GM03348 (cell line): ENCODE data around the gene GAS2L2.
"Not testable (repeated sequence)": the region's sequence is repeated elsewhere in the genome, so short reads cannot be mapped to it uniquely, and the experiment has no call there.

Experiments
- DNase-seq: peaks from one replicate; pipeline ENCODE4 v3.0.0; 2012; ENCODE audit warnings: low spot score

GAS2L2 gene

DNA sequence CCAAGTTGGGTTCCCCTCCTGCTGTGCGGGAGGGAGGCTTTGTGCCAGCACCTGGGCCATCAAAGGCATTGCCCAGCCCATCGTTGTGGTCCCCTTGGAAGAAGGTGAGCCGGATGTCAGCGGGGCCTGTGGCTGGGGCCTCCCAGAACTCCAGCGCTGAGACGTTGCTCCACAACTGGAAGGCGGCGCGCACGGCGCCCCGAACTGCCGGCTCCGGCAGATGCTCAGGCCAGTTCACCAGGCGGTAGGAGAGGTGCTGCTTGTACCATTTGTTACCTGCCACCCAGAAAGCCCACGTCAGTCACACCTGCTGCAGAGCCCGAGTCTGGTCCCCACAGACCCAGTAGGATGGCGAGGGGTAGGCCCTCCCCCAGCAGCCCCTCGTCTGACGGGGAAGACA lies 20.1 kb upstream of the GAS2L2 start:
- DNase-seq = no peak

DNA sequence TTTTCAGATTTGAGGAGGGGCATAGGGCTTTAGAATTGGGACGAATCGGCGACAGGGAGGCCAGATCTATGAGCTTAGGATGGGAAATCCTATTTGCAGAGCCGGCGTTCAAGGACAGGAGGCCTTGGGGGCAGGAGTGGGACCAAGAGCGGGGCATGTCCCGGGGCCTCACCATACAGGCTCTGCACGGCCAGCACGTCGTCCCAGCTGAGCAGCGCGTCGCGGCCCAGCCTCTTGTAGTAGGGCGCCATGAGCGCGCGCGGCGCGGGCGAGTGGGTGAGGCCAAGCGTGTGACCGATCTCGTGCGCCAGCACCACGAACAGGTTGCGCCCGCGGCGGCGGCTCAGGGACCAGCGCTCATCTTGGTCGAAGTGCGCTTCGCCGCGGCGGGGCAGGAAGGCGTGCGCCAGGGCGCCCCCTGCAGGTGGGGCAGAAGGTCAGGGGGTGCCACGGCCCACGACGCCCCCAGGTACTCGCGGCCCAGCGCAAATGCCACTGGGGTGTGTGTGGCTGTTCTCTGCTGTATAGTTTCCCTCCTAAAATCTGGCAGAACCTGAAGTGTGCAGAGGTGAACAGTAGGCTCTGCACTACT lies 17.0 kb upstream of the GAS2L2 start:
- no peak for DNase-seq

DNA sequence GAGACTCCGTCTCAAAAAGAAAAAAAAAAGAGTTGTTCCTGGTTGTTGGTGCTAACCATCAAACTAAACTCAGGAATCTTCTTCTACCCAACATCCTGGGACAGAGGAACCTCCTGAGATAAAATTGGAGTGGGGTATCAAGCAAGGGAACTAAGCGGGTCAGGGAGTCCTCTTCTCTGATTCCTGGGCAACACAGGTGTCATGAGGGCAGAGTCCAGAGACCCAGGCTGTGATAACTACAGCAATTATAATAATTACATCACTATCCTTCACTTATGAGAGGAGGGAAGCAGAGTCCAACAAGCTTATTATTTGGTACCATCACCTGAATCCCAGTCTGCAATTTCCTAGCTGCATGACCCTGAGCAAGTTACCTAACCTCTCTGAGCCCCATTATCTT lies 15.8 kb upstream of the GAS2L2 start:
- no peak for DNase-seq

DNA sequence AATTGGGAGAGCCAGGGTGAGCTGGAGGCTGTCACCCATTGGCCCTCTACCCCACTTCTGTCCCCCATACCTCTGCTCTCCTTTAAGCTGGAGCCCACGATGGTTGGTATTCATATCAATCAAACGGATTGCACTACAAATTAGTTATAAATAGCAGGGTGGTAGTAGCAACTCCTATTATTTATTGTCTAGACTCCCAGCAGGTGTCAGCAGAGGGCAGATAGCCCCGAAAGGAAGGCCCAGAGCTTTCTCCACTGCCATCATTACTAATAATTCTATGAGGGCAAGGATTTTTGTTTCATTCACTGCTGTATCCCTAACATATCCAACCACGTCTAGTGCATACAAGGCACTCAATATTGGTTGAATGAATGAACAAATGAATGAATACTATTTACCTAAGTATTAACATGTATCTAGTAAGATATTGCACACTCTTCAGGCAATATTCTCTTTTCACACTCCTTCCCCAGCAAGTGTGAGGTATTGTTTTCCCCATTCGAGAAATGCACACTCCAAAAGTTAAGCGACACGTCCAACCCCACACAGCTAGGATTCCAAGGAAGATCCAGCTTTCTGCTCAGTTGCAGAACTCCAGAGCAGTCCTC lies 14.0 kb upstream of the GAS2L2 start:
- peak; percentile 83 for DNase-seq

DNA sequence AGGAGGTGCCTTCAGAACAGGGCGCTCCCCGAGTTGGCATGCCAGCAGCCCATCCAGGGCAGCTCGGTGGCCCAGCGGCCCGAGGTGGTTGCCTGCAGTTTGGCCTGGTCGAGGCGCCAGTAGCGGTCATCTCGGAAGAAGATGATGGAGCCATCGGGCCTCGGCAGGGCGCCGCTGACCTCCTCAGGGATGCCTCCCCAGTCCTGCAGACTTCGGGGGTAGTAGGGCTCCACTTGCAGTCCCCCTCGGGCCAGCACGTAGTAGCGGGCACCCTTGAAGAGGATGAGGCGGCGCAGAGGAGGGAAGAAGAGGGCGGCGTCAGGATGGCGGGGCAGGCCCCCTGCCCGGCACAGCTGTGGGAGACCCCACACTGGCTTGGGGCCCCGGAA lies 13.4 kb upstream of the GAS2L2 start:
- no peak for DNase-seq

DNA sequence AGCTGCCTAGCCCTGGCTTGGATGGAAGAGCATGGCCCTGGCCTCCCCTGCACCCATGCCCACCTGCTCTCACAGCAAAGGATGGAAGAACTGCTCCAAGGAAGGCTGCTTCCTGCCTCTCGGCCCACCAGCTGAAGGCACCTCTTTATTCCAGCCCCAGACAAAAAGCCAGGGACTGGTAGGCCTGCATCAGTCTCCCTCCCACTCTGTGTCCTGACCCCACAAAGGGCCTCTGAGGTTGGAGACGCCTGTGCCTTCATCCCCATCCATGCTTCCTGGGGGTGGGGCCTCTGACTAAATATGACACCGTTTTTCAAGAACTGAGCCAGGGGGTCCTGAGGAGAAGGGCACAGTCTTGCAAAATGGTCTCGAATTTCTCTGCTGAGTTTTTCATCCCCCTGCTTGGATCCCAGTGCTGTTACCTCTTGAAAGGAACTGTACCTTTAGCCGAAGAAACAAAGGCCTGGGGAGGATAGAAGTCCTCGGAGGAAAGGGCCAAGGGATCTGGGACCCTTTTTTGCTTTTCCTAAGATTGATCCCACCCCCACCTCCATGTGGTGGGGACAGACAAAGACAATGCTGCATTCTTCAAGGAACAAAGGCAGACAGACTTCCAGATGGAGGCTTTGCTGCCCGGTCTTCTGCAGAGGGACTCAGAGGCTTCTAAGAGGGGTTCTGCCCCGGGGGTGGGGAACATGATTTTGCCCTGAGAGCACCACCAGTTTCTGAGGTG lies 12.9 kb upstream of the GAS2L2 start:
- DNase-seq = no peak

DNA sequence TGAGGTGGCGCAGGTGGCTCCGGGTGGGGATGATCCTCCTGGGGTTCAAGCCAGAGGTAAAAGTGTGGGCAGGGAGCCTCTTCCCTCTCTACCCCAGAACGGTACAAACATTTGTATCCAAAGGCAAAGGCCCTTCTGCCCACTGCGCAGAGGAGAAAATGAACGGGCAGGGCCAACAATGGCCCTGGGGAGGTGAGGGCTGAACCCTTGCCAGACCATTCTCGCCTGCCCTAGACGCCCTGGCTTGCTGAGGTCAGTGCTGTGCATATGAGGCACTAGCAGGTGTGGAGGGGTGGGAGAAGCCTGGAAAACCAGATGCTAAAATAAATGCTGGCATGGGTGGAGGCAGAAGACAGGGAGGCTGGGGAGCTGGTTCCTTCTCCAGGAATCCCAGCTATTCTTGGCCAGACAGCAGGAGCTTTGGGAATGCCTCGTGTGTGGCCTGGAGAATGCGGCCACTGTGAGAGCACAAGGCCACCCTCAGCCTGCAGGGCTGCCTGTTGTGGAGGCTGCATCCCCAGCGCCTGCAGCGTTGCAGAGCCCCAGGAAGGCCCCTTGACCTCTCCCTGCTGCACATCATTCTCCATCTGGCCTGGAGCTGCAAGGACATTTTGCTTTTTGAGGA lies 12.2 kb upstream of the GAS2L2 start:
- DNase-seq = peak; percentile 34

DNA sequence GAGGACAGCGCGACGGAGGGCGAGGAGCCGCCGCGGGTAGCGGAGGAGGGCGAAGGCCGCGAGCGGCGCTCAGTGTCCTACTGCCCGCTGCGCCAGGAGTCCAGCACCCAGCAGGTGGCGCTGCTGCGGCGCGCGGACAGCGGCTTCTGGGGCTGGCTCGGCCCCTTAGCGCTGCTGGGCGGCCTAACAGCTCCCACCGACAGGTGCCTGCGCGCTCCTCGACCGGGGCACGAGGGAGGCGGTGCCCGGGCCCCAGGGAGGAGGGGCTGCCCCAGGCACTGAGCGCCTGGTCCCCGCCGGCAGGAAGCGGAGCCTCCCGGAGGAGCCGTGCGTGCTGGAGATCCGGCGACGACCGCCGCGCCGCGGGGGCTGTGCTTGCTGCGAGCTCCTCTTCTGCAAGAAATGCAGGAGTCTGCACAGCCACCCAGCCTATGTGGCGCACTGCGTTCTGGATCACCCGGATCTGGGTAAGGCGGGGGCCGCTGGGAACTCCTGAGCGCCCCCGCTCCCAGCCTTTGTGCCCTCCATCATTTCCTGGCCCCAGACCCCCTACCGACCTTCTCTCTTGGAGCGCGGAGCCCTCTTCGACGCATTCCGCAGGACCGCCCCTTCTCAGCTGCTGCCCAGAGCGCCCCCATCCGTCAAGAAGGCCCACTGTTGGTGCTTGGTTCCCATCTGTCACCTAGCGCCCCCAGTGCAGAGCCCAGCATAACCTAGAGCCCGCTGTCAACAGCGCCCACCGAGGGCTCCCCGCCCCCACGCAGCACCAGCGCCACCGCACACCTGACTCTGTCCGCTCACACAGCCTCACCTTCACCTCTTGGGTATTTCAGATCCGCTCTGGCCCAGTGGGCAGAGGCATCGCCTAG lies 11.3 kb upstream of the GAS2L2 start:
- peak; percentile 95 for DNase-seq

DNA sequence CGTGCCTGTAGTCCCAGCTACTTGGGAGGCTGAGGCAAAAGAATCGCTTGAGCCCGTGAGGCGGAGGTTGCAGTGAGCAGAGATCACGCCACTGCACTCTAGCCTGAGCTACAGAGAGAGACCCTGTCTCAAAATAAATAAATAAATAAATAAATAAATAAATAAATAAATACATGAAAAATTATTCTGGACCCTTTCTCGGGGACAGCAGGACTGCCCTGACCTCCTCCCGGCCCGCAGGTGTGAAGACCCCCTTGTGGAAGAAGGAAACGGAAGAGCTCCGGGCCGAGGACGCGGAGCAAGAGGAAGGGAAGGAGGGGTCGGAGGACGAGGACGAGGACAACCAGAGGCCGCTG lies 10.7 kb upstream of the GAS2L2 start:
- no peak for DNase-seq

DNA sequence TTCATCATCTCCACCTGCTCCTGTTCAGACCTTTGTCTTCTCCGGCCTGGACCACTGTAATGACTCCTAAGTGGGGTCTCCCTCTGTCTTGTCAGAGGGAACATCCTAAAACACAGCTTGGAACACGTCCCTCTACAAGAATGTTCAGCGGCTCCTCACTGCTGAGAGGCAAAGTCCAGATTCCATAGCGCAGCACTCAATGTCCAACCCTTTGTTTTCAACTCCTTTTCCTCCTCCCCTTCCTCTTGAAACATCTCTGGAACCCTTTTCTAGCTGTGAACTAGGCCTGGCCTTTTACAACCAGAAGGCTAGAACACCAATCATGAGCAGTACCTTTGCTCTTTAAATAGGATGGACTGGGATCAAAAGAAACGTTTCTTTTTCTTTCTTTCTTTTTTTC lies 8.6 kb upstream of the GAS2L2 start:
- DNase-seq = no peak

DNA sequence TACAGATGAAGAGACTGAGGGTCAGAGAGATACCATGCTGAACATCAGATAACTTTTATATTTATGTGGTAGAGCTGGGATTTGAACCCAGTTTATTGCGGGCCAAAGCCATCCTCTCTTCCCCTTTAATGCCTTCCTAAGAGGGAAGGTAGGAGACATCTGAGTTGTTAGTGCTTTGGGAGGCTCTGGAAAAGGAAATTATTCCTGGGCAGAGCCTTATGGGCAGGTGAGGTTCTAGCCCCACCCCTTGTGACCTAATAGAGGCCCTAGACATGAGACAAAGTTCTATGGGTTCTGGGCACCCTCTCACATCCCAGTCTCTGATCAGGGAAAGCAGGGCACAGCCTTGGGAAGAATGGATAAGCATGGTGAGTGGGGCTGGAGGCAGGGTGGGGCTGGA lies 7.5 kb upstream of the GAS2L2 start, which contains the start of gene C17orf50:
Gene C17orf50, plus strand, starts transcription at position 301 of the 400 bp plus-strand sequence. Its CDS starts 55 bp downstream, at position 356.
- no peak for DNase-seq

DNA sequence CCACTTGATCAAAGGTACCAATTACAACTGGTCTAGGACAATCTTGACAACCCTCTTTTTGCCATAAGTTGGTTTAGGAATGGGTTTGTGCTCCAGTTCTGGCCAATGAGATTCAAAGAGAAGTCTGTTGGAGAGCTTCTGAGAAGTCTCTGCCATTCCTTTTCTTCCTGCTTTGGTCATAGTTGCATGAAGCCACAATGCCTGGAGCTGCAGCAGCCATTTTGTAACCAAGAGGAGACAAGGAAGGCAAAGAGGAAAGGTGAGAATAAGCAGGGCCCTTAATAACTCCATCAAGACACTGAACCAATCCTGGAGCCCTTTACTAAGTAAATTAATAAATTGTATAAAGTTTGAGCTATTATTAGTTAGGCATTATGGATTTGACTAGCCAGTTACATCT lies 4.2 kb upstream of the GAS2L2 start:
- no peak for DNase-seq

DNA sequence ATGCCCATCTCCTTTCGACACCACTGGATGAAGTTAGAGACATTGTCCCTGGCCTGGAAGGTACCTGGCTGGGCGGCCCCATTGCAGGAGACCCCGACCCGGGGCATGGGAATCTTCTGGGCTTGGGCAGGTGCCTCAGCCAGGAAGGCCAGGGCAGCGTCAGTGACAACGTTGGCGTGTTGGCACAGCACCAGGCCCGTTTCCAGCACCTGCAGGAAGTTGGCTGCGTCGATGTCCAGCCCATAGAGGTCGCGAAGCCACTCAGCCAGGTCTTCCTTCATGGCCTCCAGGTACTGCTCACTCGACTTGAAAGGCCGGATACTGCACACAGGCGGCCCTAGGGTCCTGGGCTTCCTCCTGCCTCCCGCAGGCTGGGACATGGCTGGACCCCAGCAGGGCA lies 568 bp downstream of the GAS2L2 start:
- DNase-seq = no peak

DNA sequence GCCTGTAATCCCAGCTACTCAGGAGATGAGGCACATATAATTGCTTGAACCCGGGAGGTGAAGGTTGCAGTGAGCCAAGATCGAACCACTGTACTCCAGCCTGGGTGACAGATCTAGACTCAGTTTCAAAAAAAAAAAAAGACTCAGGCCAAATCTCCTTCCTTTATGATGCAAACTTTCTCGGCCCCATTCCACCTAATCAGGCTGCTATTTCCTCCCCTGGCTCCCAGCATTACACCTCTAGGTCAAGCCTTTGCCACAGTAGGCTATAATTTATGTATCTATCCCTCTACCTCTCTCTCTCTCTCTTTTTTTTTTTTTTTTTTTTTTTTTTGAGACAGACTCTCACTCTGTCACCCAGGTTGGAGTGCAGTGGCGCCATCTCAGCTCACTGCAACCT lies 1.5 kb downstream of the GAS2L2 start:
- DNase-seq = not testable (repeated sequence)

DNA sequence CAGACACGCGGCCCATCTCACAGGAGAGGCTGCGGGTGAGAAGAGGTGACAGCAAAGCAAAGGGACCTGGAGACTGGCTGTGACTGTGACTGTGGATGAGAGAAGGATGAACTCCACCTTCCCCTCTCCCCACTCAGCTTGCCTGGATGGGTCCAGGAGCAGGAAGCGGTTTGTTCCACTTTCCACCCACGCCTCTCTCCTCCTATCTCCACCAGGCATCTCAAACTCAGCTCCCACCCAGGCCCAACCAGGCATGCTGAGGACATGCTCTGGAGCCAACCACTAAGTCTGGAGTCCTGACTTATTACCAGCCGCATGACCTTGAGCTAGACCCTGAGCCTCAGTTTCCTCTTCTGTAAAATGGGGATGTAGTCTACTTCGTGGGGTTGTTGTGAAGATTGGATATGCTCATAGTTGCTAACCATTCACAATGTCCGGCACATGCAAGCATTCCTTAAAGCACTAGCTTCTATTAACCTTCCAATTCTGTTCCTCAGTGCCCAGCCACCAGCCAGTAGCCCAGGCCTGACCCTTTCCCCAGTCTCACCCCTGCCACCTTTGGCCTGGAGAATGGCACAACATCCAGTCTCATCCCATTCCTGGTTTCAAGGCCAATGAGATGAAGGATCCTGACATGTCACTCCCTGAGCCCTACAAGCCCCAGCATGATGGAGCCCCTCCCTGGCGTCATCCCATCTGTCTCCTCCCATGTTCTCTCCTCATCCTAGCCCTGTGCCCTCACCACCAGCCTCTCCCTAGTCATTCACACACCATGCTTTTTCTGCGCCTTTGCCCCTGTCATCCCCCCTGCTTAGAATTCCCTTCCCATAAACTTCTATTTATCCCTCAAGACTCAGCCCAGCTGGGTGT lies 2.3 kb downstream of the GAS2L2 start:
- peak; percentile 39 for DNase-seq

DNA sequence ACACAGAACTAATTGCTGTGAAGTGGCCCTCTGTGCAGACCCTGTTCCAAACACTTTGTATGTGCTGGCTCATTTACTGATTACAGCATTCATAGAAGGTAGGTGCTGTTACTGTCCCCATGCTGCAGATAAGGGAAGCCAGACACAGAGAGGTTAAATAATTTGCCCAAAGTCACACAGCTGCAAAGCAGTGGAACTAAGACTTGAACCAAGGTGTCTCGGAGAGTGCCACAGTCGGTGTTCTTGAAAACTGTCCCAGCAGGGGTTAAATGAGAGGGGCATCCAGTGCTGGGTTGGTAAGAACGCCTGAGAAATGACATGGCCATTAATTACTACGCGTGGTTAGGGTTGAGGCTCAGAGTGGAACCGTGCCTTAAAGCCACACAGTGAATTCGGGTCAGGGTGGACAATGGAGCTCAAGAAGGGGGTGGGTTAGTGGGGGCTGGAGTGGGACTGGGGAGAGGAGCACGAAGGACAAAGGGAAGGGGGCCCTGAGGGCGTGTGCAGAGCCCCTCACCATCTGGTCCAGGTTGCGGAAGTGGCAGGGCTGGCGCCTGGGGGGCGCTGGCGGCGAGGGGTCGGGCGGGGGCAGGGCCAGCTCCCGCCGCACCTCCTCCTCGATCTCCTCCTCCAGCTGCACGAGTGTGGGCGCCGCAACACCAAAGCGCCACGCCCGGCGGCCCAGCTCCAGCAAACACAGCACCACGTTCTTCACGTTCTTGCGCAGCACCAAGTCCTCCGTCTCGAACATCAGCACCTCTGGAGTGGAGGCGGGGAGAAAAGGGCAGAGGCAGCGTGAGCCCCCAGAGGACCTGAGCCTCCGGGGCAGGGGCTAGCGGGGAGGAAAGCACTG lies 3.3 kb downstream of the GAS2L2 start:
- DNase-seq = peak; percentile 61

DNA sequence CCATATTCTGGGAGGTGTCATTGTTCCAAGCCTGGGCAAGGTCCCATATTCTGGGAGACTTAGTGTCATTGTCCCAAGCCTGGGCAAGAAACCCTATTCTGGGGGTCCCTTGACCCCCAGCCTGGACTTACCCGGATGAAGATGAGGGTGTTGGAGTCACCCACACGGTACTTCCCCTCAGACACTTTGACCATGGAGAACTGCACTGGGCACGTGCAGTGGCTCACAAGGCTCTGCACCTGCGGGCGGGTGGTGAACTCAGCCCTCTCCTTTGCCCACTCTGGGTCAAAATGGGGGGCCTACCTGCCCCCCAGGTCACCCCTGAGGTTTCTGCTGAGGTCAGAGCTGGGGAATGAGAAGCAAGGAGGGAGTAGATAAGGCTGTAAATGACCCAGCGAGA lies 4.1 kb downstream of the GAS2L2 start:
- DNase-seq = no peak

DNA sequence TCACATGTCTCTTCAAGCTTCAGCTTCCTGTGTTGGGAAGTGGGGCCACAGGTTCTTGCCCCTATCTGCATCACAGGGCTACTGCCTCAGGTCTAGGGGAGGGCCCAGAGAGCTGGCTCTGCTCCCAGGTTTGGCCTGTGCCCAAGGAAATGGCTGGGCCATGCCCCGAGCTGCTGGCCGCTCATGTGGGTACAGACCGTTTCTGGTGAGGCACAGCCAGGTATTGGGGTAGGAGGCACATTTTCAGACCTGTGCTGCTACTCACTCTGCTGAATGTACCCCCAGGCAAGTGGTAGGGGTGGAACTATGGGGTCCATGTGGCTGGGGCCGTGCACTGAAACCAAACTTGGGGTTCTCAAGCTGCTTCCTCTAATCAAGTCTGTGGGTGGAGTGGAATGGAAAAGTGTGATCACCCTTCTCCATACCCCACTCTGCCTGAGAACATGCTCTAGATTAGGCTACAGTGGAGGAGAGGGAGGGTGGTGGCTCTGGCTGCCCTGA lies 4.6 kb downstream of the GAS2L2 start:
- no peak for DNase-seq

DNA sequence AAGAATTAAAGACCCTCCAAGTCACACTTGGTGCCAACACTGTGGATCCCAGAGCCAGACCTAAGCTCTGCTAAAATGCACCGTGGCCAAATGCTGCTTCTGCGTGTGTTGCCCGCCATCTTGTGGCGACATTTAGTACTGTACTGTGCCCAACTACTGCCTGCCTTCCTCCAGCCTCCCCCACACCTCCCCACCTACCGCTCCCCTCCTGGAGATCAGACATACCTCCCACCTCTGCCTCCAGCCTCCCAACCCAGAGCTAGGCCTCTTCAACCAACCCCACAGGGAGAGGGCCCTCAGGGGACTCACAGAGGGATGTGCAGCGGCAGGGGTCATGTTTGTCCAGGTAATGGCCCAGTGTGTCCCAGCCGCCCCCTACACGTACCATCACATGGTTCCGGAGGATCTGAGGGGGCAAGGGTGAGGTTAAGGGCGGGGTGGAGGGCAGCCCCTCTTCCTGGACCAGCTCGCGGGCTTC lies 5.5 kb downstream of the GAS2L2 start:
- peak; percentile 90 for DNase-seq

DNA sequence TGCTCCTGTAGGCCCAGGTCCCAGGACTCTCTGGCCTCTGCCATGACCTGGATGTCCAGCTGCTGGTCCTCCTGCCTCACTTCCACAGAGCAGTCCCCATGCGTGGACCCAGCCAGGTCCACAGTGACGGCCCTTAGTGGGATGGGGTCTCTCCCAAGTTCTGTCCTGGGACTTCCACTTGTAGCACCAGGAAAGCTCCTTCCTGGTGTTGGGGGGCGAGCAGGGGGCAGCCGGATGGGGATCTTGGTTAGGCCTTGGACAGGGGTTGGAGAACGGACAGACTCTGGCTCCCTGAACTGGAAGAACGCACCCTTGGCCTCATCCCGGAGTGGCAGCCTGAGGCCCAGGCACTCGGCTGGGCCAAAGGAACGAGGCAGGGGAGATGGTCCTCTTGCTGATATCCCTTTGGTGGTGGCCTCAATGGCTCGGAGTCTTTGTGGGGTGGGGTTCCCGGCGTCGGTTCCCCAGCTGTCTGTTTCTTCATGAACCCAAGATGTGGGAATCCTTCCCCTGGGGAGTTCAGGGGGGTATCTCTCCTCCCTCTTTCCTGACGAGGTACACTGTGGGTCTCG lies 7.2 kb downstream of the GAS2L2 start:
- no peak for DNase-seq
